Measurements from ENCODE around the gene ANK2.

GRCh38 chr4:113170115-113170804, 120.8 kb downstream of the ANK2 start:
- no peak for TF ChIP-seq CTCF (IDR thresholded peaks at IDR 0.05; ENCODE audit: insufficient read depth, low read length)
- no peak for TF ChIP-seq REST (IDR thresholded peaks at IDR 0.05; ENCODE audit: insufficient replicate concordance, low read depth)
- no peak for TF ChIP-seq GABPA (IDR thresholded peaks at IDR 0.05; ENCODE audit: low read depth)
